HEK293 (cell line): Measurements from ENCODE around the gene RNF4.

Experiments used
- CTCF ChIA-PET: fragments of 350-600 bp; formaldehyde crosslinking; extraction: SDS; loops from one replicate; lab custom pipeline; 2021; ENCODE audit warnings: antibody characterized with exemption; lab: Yijun Ruan, JAX
- POLR2A ChIA-PET: fragments of 300-600 bp; formaldehyde crosslinking; extraction: SDS; loops from one replicate; lab custom pipeline; 2020; ENCODE audit warnings: antibody characterized with exemption, inconsistent platforms; lab: Yijun Ruan, JAX
- H3K27ac ChIP-seq: fragments of 200-500 bp; sonication (Bioruptor generic); 2 replicates; pipeline ENCODE4 v1.5.1; 2014; ENCODE audit warnings: low read depth, low read length, control low read depth, inconsistent platforms; ENCODE audit errors: extremely low read depth
- H3K36me3 ChIP-seq, 2 experiments: fragments of 200-500 bp in 1 of 2; sonication (Bioruptor generic) in 1 of 2; 1 replicate in 1 of 2; 2 replicates in 1 of 2; pipeline ENCODE4 v1.5.1; 2014 to 2017; ENCODE audit warnings: inconsistent platforms in 2 of 2, low read length in 2 of 2; ENCODE audit not compliant: control insufficient read depth in 2 of 2, insufficient read depth in 1 of 2
- H3K4me1 ChIP-seq: fragments of 200-500 bp; sonication (Bioruptor generic); 2 replicates; pipeline ENCODE4 v1.5.1; 2014; ENCODE audit warnings: mild to moderate bottlenecking, low read length, inconsistent platforms; ENCODE audit not compliant: control insufficient read depth, insufficient read depth
- H3K4me3 ChIP-seq: 2 replicates; pipeline ENCODE4 v1.5.1; 2011; ENCODE audit warnings: low read depth, mild to moderate bottlenecking, control low read depth, low read length, moderate library complexity
- H3K9me3 ChIP-seq: fragments of 200-500 bp; sonication (Bioruptor generic); 2 replicates; pipeline ENCODE4 v1.5.1; 2014; ENCODE audit warnings: low read depth, low read length, inconsistent platforms; ENCODE audit not compliant: control insufficient read depth, insufficient read depth
- KLF9 ChIP-seq: fragments of 450-650 bp; formaldehyde crosslinking; IDR thresholded peaks from 2 replicates; pipeline ENCODE4 v1.5.1; 2016; ENCODE audit warnings: missing biosample characterization, missing genetic modification characterization, low read depth
- MYNN ChIP-seq: fragments of 450-650 bp; formaldehyde crosslinking; IDR thresholded peaks from 2 replicates; pipeline ENCODE4 v1.5.1; 2016; ENCODE audit warnings: missing biosample characterization, missing genetic modification characterization, borderline replicate concordance
- SCRT1 ChIP-seq: fragments of 450-650 bp; formaldehyde crosslinking; IDR thresholded peaks from 2 replicates; pipeline ENCODE4 v1.5.1; 2016; ENCODE audit warnings: missing biosample characterization, missing genetic modification characterization, borderline replicate concordance
- ZBTB26 ChIP-seq: fragments of 450-650 bp; formaldehyde crosslinking; optimal IDR thresholded peaks from 2 replicates; pipeline ENCODE3; 2016; ENCODE audit warnings: missing biosample characterization, mild to moderate bottlenecking, missing genetic modification characterization
- ZFP3 ChIP-seq: fragments of 450-650 bp; formaldehyde crosslinking; IDR thresholded peaks from 2 replicates; pipeline ENCODE4 v1.5.1; 2016; ENCODE audit warnings: low read depth, missing biosample characterization, missing genetic modification characterization
- ZIC2 ChIP-seq: fragments of 450-650 bp; formaldehyde crosslinking; IDR thresholded peaks from 2 replicates; pipeline ENCODE4 v1.5.1; 2016; ENCODE audit warnings: missing biosample characterization, missing genetic modification characterization
- ZNF202 ChIP-seq: fragments of 450-650 bp; formaldehyde crosslinking; IDR thresholded peaks from 2 replicates; pipeline ENCODE4 v1.5.1; 2016; ENCODE audit warnings: missing biosample characterization, missing genetic modification characterization, borderline replicate concordance
- ZNF280D ChIP-seq: fragments of 450-650 bp; formaldehyde crosslinking; IDR thresholded peaks from 2 replicates; pipeline ENCODE4 v1.5.1; 2016; ENCODE audit warnings: missing biosample characterization, missing genetic modification characterization
- ZNF341 ChIP-seq: fragments of 450-650 bp; formaldehyde crosslinking; IDR thresholded peaks from 2 replicates; pipeline ENCODE4; 2016; ENCODE audit warnings: low read depth, missing biosample characterization, missing genetic modification characterization
- ZNF416 ChIP-seq: fragments of 450-650 bp; formaldehyde crosslinking; IDR thresholded peaks from 2 replicates; pipeline ENCODE4 v1.5.1; 2016; ENCODE audit warnings: missing biosample characterization, missing genetic modification characterization
- ZNF423 ChIP-seq: fragments of 450-650 bp; formaldehyde crosslinking; IDR thresholded peaks from 2 replicates; pipeline ENCODE4 v1.5.1; 2016; ENCODE audit warnings: missing biosample characterization, missing genetic modification characterization
- ZNF626 ChIP-seq: fragments of 450-650 bp; sonication (Bioruptor Pico); formaldehyde crosslinking; IDR thresholded peaks from 2 replicates; pipeline ENCODE4 v1.5.1; 2018; ENCODE audit warnings: missing biosample characterization, missing genetic modification characterization, inconsistent platforms
- ZNF660 ChIP-seq: fragments of 450-650 bp; IDR thresholded peaks from 2 replicates; pipeline ENCODE4 v1.5.1; 2018; ENCODE audit warnings: missing biosample characterization, mild to moderate bottlenecking, missing genetic modification characterization
- ZNF768 ChIP-seq: fragments of 450-650 bp; formaldehyde crosslinking; IDR thresholded peaks from 2 replicates; pipeline ENCODE4 v1.5.1; 2018; ENCODE audit warnings: missing biosample characterization, mild to moderate bottlenecking, missing genetic modification characterization
- TF ChIP-seq, protein P1 (sequence below): fragments of 450-650 bp; formaldehyde crosslinking; IDR thresholded peaks from 2 replicates; pipeline ENCODE4 v1.5.1; 2017; ENCODE audit warnings: missing biosample characterization, missing genetic modification characterization
- TF ChIP-seq, protein P2 (sequence below): fragments of 450-650 bp; formaldehyde crosslinking; IDR thresholded peaks from 2 replicates; pipeline ENCODE4 v1.5.1; 2016; ENCODE audit warnings: missing biosample characterization, missing genetic modification characterization
- TF ChIP-seq, protein P3 (sequence below): fragments of 450-650 bp; formaldehyde crosslinking; IDR thresholded peaks from 2 replicates; pipeline ENCODE4 v1.5.1; 2017; ENCODE audit warnings: missing biosample characterization, mild to moderate bottlenecking, missing genetic modification characterization, moderate library complexity
- TF ChIP-seq, protein P4 (sequence below): fragments of 450-650 bp; formaldehyde crosslinking; IDR thresholded peaks from 2 replicates; pipeline ENCODE4 v1.5.1; 2017; ENCODE audit warnings: missing biosample characterization, missing genetic modification characterization

RNF4 gene

GRCh38 chr4:2434420-2434819, 34.5 kb upstream of the RNF4 start:
- TF ChIP-seq ZNF280D (tag by site-specific recombination) (no peak), ZIC2 (tag by site-specific recombination) (peak; percentile 85)
- ChIA-PET CTCF (interaction anchor here (0.6 to 0.9 kb wide), 2 partner anchors 9 to 11 kb away, joined by 3 read pairs; no protein-coding TSS in a partner anchor), POLR2A (no interaction called here)
- Histone ChIP-seq H3K4me1 (no peaks in the 10 kb centered on the region), H3K9me3 (no peaks in the 10 kb centered on the region), H3K4me3 (no peak overlapping the region), H3K36me3 (no peaks in the 10 kb centered on the region), H3K27ac (no peak overlapping the region)

DNA sequence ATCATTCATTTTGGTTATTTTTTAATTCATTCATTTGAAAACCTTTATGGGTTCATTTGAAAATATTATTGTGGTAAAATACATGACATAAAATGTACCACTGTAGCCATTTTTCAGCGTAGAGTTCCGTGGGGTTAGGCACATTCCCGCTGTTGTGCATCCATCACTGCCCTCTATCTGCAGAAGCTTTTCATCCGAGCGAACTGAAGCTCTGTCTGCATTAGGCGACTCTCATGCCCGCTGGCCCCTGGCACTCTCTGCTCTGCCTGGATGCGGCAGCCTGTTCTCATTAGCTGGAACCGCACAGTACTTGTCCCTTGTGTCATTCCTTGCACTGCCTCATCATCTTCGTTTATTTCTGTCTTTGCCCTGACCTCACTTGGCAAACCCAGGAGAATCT, 32.6 kb upstream of the RNF4 start:
- Histone ChIP-seq H3K9me3 (no peaks in the 10 kb centered on the region), H3K36me3 (no peaks in the 10 kb centered on the region), H3K27ac (no peak overlapping the region), H3K4me1 (no peaks in the 10 kb centered on the region), H3K4me3 (no peak overlapping the region)
- CTCF ChIA-PET, result interaction anchor here (0.6 kb wide), 1 partner anchor 34 kb away, joined by 4 read pairs; no protein-coding TSS in a partner anchor
- TF ChIP-seq ZFP3 (tag by site-specific recombination), result no peak
- TF ChIP-seq KLF9 (tag by site-specific recombination), result no peak
- TF ChIP-seq SCRT1 (tag by site-specific recombination), result no peak
- no peak for TF ChIP-seq ZNF768 (tag by site-specific recombination)
- TF ChIP-seq, protein P1, sequence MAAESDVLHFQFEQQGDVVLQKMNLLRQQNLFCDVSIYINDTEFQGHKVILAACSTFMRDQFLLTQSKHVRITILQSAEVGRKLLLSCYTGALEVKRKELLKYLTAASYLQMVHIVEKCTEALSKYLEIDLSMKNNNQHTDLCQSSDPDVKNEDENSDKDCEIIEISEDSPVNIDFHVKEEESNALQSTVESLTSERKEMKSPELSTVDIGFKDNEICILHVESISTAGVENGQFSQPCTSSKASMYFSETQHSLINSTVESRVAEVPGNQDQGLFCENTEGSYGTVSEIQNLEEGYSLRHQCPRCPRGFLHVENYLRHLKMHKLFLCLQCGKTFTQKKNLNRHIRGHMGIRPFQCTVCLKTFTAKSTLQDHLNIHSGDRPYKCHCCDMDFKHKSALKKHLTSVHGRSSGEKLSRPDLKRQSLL, result no peak
- TF ChIP-seq ZNF626 (tag by site-specific recombination), result no peak
- TF ChIP-seq, protein P2, sequence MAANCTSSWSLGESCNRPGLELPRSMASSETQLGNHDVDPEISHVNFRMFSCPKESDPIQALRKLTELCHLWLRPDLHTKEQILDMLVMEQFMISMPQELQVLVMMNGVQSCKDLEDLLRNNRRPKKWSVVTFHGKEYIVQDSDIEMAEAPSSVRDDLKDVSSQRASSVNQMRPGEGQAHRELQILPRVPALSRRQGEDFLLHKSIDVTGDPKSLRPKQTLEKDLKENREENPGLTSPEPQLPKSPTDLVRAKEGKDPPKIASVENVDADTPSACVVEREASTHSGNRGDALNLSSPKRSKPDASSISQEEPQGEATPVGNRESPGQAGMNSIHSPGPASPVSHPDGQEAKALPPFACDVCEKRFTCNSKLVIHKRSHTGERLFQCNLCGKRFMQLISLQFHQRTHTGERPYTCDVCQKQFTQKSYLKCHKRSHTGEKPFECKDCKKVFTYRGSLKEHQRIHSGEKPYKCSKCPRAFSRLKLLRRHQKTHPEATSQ (tag by site-specific recombination), result no peak
- no peak for TF ChIP-seq ZNF202 (tag by site-specific recombination)
- TF ChIP-seq ZNF341, result no peak
- TF ChIP-seq, protein P3, sequence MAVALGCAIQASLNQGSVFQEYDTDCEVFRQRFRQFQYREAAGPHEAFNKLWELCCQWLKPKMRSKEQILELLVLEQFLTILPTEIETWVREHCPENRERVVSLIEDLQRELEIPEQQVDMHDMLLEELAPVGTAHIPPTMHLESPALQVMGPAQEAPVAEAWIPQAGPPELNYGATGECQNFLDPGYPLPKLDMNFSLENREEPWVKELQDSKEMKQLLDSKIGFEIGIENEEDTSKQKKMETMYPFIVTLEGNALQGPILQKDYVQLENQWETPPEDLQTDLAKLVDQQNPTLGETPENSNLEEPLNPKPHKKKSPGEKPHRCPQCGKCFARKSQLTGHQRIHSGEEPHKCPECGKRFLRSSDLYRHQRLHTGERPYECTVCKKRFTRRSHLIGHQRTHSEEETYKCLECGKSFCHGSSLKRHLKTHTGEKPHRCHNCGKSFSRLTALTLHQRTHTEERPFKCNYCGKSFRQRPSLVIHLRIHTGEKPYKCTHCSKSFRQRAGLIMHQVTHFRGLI, result no peak
- TF ChIP-seq ZBTB26 (tag by site-specific recombination), result no peak
- TF ChIP-seq, protein P4, sequence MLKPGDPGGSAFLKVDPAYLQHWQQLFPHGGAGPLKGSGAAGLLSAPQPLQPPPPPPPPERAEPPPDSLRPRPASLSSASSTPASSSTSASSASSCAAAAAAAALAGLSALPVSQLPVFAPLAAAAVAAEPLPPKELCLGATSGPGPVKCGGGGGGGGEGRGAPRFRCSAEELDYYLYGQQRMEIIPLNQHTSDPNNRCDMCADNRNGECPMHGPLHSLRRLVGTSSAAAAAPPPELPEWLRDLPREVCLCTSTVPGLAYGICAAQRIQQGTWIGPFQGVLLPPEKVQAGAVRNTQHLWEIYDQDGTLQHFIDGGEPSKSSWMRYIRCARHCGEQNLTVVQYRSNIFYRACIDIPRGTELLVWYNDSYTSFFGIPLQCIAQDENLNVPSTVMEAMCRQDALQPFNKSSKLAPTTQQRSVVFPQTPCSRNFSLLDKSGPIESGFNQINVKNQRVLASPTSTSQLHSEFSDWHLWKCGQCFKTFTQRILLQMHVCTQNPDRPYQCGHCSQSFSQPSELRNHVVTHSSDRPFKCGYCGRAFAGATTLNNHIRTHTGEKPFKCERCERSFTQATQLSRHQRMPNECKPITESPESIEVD (tag by site-specific recombination), result no peak
- no peak for TF ChIP-seq MYNN (tag by site-specific recombination)
- TF ChIP-seq ZNF416 (tag by site-specific recombination), result no peak
- TF ChIP-seq ZNF423, result no peak
- no peak for TF ChIP-seq ZNF660
- POLR2A ChIA-PET, result interaction anchor here (0.8 kb wide), 1 partner anchor 174 kb away, joined by 3 read pairs; the partner anchor contains the start of gene MXD4
